Endothelial cell (in vitro differentiated cells): Measurements from ENCODE around the gene SPPL2A. TPM values are rescaled to one million over a fixed set of nuclear protein-coding genes. Genes with fewer than 3 reads are reported as not detected.

Experiments used
- DNase-seq: peaks from one replicate; pipeline ENCODE4 v3.0.0; 2021; ENCODE audit warnings: low spot score
- H3K27ac Mint-ChIP-seq: one replicate; pipeline ENCODE4 v1.8.0; 2021; ENCODE audit warnings: mixed read lengths, inconsistent platforms; ENCODE audit not compliant: unreplicated experiment
- H3K27me3 Mint-ChIP-seq: one replicate; pipeline ENCODE4 v1.8.0; 2021; ENCODE audit warnings: mild to moderate bottlenecking, moderate library complexity, mixed read lengths, inconsistent platforms; ENCODE audit not compliant: unreplicated experiment
- H3K36me3 Mint-ChIP-seq: one replicate; pipeline ENCODE4 v1.8.0; 2021; ENCODE audit warnings: mild to moderate bottlenecking, low read depth, mixed read lengths, inconsistent platforms; ENCODE audit not compliant: unreplicated experiment
- H3K4me1 Mint-ChIP-seq: one replicate; pipeline ENCODE4 v1.8.0; 2021; ENCODE audit warnings: mild to moderate bottlenecking, mixed read lengths, inconsistent platforms; ENCODE audit not compliant: unreplicated experiment
- H3K4me3 Mint-ChIP-seq: one replicate; pipeline ENCODE4 v1.8.0; 2021; ENCODE audit warnings: mild to moderate bottlenecking, mixed read lengths, inconsistent platforms; ENCODE audit not compliant: unreplicated experiment
- H3K9me3 Mint-ChIP-seq: one replicate; pipeline ENCODE4 v1.8.0; 2021; ENCODE audit warnings: mixed read lengths, inconsistent platforms; ENCODE audit not compliant: unreplicated experiment
- total RNA-seq: library from RNA; stranded (reverse); fragmentation: NEBNext Ultra II Directional; extraction: Animal tissue kit (Norgen Biotek cat#: 25700); gene quantifications from one replicate; pipeline ENCODE4 v1.2.1, GENCODE V29; 2021; ENCODE audit not compliant: unreplicated experiment
- TF ChIP-seq, protein P1 (sequence below): fragments of 200-600 bp; sonication (generic); IDR thresholded peaks from one replicate; pipeline ENCODE4 v1.5.0; 2021; ENCODE audit warnings: antibody characterized with exemption; ENCODE audit not compliant: unreplicated experiment

Gene SPPL2A
- total RNA-seq, 1 donor from 2014 or later: 62.2 TPM

- peaks cover 7% of the 10 kb centered on the region for H3K4me1 Mint-ChIP-seq
- no peak overlapping the region for H3K4me3 Mint-ChIP-seq
- TF ChIP-seq, protein P1, sequence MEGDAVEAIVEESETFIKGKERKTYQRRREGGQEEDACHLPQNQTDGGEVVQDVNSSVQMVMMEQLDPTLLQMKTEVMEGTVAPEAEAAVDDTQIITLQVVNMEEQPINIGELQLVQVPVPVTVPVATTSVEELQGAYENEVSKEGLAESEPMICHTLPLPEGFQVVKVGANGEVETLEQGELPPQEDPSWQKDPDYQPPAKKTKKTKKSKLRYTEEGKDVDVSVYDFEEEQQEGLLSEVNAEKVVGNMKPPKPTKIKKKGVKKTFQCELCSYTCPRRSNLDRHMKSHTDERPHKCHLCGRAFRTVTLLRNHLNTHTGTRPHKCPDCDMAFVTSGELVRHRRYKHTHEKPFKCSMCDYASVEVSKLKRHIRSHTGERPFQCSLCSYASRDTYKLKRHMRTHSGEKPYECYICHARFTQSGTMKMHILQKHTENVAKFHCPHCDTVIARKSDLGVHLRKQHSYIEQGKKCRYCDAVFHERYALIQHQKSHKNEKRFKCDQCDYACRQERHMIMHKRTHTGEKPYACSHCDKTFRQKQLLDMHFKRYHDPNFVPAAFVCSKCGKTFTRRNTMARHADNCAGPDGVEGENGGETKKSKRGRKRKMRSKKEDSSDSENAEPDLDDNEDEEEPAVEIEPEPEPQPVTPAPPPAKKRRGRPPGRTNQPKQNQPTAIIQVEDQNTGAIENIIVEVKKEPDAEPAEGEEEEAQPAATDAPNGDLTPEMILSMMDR: no peak
- no peaks in the 10 kb centered on the region for H3K9me3 Mint-ChIP-seq
- no peak overlapping the region for H3K27ac Mint-ChIP-seq
- H3K27me3 Mint-ChIP-seq: no peaks in the 10 kb centered on the region
- DNase-seq: no peak
- H3K36me3 Mint-ChIP-seq: peaks cover 5% of the 10 kb centered on the region
Measured at GRCh38 chr15:50710585-50710984, 54.9 kb downstream of the SPPL2A start.

- Mint-ChIP-seq H3K9me3 (no peaks in the 10 kb centered on the region), H3K36me3 (peaks cover 5% of the 10 kb centered on the region), H3K27me3 (no peaks in the 10 kb centered on the region), H3K4me1 (peaks cover 6% of the 10 kb centered on the region), H3K27ac (no peak overlapping the region), H3K4me3 (no peak overlapping the region)
- DNase-seq: no peak
- TF ChIP-seq, protein P1: no peak
Measured at GRCh38 chr15:50707878-50708427, 57.6 kb downstream of the SPPL2A start.

GRCh38 chr15:50702762-50703334 lies 62.7 kb downstream of the SPPL2A start:
- no peaks in the 10 kb centered on the region for H3K27me3 Mint-ChIP-seq
- TF ChIP-seq, protein P1: no peak
- H3K4me3 Mint-ChIP-seq: no peak overlapping the region
- no peak for DNase-seq
- no peak overlapping the region for H3K27ac Mint-ChIP-seq
- peaks cover 8% of the 10 kb centered on the region for H3K36me3 Mint-ChIP-seq
- no peaks in the 10 kb centered on the region for H3K9me3 Mint-ChIP-seq
- no peaks in the 10 kb centered on the region for H3K4me1 Mint-ChIP-seq

- DNase-seq: no peak
Measured at GRCh38 chr15:50698101-50698500, 67.4 kb downstream of the SPPL2A start.

More at GRCh38 chr15:50698101-50698500, 67.4 kb downstream of the SPPL2A start:
- Mint-ChIP-seq H3K27me3 (no peaks in the 10 kb centered on the region), H3K4me1 (no peaks in the 10 kb centered on the region), H3K9me3 (no peaks in the 10 kb centered on the region), H3K36me3 (peaks cover 4% of the 10 kb centered on the region), H3K4me3 (no peak overlapping the region), H3K27ac (no peak overlapping the region)
- TF ChIP-seq, protein P1: no peak
